ENCODE results near the gene AQP5. TPM values are rescaled to one million over a fixed set of nuclear protein-coding genes. Genes with fewer than 3 reads are reported as not detected.
"Not testable (repeated sequence)": the region's sequence is repeated elsewhere in the genome, so short reads cannot be mapped to it uniquely, and the experiment has no call there.

AQP5 gene
- total RNA-seq, 4 donors from 2014 or later, result not detected

- TF ChIP-seq CTCF (IDR thresholded peaks at IDR 0.05), result no peak
- DNase-seq (ENCODE audit: low spot score) (no peak), ATAC-seq (ENCODE audit: low FRiP score) (no peak)
Measured at GRCh38 chr12:49980501-49981349, 19.1 kb downstream of the AQP5 start.

GRCh38 chr12:49982246-49983087 is 20.8 kb downstream of the AQP5 start:
- DNase-seq (ENCODE audit: low spot score) (no peak), ATAC-seq (ENCODE audit: low FRiP score) (no peak)
- no peak for TF ChIP-seq CTCF (IDR thresholded peaks at IDR 0.05)

- DNase-seq (ENCODE audit: low spot score) (no peak), ATAC-seq (ENCODE audit: low FRiP score) (peak; percentile 85)
- no peak for TF ChIP-seq CTCF (IDR thresholded peaks at IDR 0.05)
Measured at GRCh38 chr12:49983892-49984291, 22.2 kb downstream of the AQP5 start.

- TF ChIP-seq CTCF (IDR thresholded peaks at IDR 0.05), result no peak
- DNase-seq (ENCODE audit: low spot score) (no peak), ATAC-seq (ENCODE audit: low FRiP score) (no peak)
Measured at GRCh38 chr12:49984476-49985359, 23.0 kb downstream of the AQP5 start.

GRCh38 chr12:49985981-49986380 is 24.3 kb downstream of the AQP5 start:
- TF ChIP-seq CTCF (IDR thresholded peaks at IDR 0.05), result no peak
- no peak for ATAC-seq (ENCODE audit: low FRiP score)

GRCh38 chr12:49986476-49986875 is 24.8 kb downstream of the AQP5 start:
- ATAC-seq (ENCODE audit: low FRiP score); DNase-seq (ENCODE audit: low spot score): not testable (repeated sequence)

More at GRCh38 chr12:49985981-49986380, 24.3 kb downstream of the AQP5 start:
- no peak for DNase-seq (ENCODE audit: low spot score)
